GM19372 (cell line): Measurements from ENCODE around the gene CABLES2.

ENCODE experiments used
- ATAC-seq: cut with Tn5 transposase; IDR thresholded peaks from one replicate; pipeline ENCODE4 v1.9.1; 2021; ENCODE audit warnings: mild to moderate bottlenecking, low read depth, moderate library complexity; ENCODE audit not compliant: unreplicated experiment

The CABLES2 gene

GRCh38 chr20:62362991-62363919, 43.8 kb downstream of the CABLES2 start:
- ATAC-seq: no peak

DNA sequence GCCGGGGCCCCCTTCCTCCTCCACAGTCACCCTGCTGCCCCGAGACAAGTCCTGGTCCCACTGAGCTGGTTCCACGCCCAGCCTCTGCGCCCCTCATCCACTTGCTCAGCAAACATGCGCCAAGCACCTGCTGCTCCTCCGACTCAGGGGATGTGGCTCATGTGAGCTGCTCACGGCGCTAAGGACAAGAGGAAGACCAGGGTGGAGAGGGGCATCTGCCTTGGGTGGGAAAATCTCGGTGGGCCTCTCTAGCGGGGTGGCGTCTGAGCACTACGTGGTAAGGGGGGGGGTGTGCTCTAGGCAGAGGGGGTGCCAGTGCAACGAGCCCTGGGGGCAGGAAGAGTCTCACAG, 44.5 kb downstream of the CABLES2 start:
- ATAC-seq: no peak

DNA sequence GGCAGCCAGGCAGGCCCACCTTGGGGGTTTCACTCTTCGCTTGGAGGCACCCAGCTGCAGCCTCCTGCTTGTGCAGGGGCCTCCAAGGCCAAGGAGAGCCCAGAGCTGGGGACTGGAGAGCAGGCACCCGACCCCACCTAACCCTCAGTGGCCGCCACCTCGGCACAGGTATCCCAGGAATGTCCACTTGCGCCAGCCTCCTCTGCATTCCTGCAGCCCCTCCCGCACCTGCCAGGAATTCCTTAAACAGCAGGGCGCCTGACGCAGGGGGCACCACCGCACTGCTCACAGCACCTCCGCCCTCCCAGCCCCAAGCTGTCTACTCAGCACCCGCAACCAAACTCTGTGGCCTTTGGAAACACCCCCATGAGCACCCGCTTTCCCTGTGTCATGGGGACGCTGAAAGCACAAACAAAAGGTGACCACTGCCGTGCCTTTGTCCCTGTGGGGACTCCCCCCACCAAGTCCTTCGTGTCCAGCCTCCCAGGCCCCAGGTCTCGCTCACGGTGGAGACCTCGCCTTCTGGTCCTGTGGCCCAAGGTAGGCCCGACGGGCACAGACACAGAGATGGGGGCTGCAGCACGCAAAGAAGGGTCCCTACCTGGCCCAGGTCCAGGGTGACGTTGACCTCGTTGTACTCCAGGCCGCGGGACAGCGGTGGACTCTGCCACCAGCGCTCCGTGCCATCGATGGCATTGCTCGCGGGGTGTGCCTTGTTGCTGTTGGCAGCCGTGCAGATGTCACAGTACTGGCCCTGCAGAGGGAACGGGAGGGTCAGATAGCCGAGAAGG, 45.1 kb downstream of the CABLES2 start:
- ATAC-seq: no peak

DNA sequence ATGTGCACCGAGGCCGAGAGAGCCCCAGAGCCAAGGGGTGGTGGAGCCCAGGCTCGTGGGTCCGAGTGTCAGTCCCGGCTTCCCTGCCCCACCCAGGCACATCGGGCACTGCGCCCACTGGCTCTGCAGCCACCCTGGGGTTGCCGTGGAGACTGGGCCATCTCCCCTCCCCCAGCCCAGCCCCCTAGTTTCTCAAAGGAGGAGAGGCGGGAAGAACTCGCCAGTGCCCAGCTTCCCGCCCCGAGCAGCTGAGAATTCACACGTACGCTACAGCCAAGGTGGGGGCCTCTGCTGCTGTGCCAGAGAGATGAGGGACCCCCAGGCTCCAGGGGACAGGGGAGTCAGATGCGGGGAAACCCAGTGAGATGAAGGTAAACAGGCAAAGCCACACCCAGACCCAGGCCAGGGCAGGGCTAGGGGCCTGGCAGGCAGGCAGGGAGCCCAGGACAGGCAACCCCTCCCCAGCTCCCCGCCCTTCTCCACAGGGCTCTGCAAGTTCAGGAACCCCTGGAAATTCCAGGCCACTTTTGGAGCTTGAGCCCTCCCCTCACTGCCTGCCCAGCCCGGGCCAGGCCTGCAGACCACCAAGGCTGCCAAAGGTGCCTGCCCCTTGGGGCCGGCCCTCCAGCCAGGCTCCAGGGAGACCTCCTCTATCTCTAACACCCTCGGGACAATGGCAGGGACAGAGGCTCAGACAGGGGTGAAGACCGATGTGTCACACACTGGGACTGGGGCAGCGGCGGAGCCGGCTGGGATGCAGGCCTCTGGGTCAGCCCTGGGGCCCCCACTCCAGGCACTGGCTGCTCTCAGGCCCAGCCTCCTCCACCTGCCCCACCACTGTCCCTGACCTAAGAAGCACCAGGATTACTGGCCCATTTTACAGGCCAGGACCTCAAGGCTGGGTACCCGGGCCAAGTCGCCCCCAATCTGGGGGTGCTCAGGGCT, 46.0 kb downstream of the CABLES2 start:
- no peak for ATAC-seq

DNA sequence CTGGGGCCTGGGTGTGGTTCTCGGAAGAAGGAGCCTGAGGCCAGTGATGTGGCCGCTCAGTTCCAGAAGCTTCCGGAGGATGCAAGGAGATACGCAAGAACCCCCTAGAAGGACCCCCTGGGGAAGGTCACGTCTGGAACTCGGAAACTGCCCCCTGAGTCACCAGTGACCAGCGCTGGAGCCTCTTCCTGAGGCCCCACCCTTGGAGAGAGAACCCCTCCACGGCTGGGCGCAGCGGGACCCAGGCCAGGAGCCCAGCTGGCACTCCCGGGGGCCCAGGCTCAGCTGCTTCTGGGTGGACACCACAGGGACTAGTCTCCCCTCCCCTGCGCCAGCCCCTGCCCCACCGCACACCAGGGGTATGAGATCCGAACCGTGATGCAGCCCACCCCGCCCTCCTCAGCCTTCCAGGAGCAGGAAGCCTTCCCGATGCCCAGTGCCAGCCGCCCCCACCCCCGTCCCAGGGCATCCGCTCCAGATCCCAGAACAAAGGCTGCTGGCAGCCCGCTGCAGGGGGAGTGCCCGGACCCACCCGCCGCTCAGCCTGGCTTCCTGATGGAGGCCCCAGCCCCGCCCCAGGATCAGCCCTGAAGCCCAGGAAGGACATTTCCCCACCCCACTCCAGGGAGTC, 47.5 kb downstream of the CABLES2 start:
- ATAC-seq: no peak

DNA sequence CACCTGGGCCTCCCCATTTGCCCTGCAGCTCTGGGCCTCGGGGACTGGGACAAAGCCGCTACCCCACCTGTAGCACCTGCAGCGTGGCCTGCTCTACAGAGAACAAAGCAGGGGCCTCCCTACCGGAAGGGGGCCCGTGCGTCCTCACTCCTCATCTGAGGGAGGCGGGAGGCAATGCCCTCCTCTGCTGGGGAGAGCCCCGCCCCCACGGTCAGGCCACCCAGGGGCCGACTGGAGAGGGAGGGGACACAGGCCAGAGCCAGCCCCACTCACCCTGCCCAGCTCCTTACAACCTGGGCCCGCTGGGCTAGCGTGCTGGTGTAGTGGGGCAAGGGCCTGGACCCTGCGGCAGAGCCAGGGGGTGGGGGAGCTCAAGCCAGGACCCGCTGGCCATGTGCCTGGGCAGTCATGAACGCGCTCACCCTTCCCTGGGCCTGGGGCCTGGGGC, 48.0 kb downstream of the CABLES2 start:
- no peak for ATAC-seq

- no peak for ATAC-seq
Measured at GRCh38 chr20:62358171-62359042, 48.7 kb downstream of the CABLES2 start.

GRCh38 chr20:62357681-62358080, 49.4 kb downstream of the CABLES2 start:
- no peak for ATAC-seq

- no peak for ATAC-seq
Measured at GRCh38 chr20:62357187-62357667, 49.9 kb downstream of the CABLES2 start.

DNA sequence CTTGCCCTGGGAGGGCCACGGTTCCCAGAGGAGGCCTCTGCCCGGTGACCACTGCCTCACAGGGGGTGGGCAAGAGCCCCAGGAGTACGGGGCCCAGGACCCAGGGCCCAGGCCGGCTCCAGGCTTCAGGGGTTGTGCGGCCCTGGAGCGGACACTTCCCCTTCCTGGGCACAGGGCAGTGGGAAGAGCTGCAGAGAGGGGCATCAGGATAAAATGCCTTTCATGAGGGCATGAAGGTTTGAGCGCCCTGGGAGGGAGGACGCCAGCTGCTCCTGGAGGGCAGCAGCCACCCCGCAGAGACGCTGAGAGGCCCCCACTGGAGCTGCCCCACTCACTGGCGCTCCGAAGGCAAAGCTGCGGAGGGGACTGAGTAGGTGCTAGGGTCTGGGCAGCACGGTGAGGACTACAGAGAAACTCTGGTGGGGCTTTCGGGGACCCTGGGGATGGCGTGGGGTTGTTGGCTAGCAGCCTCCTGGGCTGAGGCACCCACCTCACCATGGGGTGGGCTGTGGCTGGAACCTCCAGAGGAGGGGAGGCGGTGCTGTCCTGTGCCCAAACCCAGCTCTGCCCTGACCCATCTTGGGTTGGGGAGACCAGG, 50.4 kb downstream of the CABLES2 start:
- no peak for ATAC-seq

GRCh38 chr20:62355878-62356588, 51.1 kb downstream of the CABLES2 start:
- ATAC-seq: no peak

GRCh38 chr20:62355516-62355877, 51.6 kb downstream of the CABLES2 start:
- ATAC-seq: no peak

DNA sequence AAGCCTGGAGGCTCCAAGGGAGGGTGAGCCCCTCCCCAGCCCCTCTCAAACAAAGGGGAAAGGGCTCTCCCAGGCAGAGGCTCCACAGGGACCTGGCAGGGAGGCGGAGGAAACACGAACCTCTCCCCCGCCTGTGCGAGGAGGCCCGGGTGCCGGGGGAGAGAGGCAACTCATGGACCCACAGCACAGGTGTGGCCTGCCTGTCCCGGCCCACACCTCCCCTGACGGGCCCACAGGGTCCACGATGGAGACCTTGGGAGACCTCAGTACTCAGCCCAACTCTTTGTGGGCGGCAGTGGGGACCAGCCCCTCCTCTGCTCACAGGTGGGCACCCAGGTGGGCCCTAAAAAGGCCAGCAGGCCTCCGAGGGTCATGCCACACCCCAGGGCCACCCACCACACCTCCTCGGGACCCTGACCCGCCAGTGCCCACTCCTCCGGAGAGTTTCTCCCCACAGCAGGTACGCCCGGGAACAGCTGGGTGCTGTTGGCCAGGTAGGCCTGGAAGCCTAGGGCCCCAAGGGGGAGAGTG, 52.2 kb downstream of the CABLES2 start:
- ATAC-seq: no peak

- no peak for ATAC-seq
Measured at GRCh38 chr20:62354031-62354808, 52.9 kb downstream of the CABLES2 start.

GRCh38 chr20:62353289-62354030, 53.6 kb downstream of the CABLES2 start:
- ATAC-seq: no peak
